ENCODE data around the gene RARG.

RARG gene

GRCh38 chr12:53231921-53232645, at the start of gene RARG:
Gene RARG, minus strand, starts transcription at chr12:53232209. Its CDS starts 4,664 bp downstream, at chr12:53227545.
- peak in 1 of 2 donors; percentile 66 for DNase-seq (ENCODE audit: low read depth in 2 of 2)

- DNase-seq (ENCODE audit: low read depth in 2 of 2), result no peak
These were observed 48.0 kb upstream of the RARG start for GRCh38 chr12:53279888-53280498.

DNA sequence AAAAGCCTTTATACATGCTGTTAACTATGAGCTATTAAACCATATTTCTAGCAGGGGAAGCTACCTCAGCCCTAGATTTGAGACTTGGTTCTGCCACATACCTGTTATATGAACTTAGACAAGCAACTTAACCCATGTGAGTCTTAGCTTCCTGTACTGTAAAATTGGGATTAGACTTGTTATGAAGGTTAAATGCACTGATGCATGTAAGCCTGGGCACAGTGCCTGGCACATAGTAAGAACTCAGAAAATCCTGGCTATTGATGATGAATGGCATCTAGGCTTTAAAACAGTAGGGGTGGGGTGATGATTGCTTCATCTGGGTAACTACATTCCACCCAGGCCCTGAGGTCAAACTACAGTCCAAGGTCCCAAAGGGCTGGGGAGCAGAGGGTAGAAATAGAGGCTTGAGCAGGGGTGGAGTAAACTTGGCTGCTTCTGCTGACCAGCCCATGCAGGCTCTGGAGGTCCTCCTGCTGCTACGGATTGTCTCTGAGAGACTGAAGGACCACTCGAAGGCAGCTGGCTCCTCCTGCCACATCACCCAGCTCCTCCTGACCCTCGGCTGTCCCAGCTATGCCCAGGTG, 47.4 kb upstream of the RARG start:
- DNase-seq (ENCODE audit: low read depth in 2 of 2), result no peak

GRCh38 chr12:53277981-53278380, 46.0 kb upstream of the RARG start:
- no peak for DNase-seq (ENCODE audit: low read depth in 2 of 2)

GRCh38 chr12:53276511-53276910, 44.5 kb upstream of the RARG start:
- no peak for DNase-seq (ENCODE audit: low read depth in 2 of 2)

GRCh38 chr12:53274445-53274844, 42.4 kb upstream of the RARG start:
- DNase-seq (ENCODE audit: low read depth in 2 of 2), result no peak

GRCh38 chr12:53268630-53269562, 36.9 kb upstream of the RARG start:
- no peak for DNase-seq (ENCODE audit: low read depth in 2 of 2)

GRCh38 chr12:53267999-53268629, 36.1 kb upstream of the RARG start, which contains the start of gene ESPL1:
Gene ESPL1, plus strand, starts transcription at chr12:53268299. Its CDS starts 468 bp downstream, at chr12:53268767.
- peak; percentile 67 to 73 for DNase-seq (ENCODE audit: low read depth in 2 of 2)

DNA sequence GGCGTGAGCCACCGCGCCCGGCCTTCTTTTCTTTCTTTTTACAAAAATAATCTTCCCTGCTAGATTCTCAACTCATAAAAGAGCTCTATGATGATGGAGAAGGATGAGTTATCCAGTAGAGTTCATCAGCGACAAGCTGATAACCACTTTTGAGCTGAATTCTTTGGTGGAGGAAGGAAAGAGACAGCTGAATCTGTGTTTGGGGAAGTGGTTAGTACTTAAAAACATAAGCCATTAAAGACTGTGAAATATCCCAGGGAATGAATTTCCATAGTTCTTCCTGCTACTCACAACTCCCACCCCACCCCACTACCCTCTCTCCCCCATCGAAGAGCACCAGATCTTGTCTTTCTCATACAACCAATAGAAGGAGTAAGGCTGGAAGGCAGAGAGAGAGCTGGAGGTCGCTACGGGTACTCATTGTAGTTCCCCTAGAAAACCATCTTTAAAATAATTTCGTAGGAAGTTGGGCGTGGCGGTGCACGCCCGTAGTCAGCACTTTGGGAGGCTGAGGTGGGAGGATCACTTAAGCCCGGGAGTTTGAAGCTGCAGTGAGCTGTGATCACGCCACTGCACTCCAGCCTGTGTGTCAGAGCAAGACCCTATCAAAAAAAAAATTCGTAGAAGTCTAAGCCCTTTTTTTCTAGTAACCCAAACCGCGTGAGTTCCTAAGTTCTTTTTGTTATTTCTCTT, 35.4 kb upstream of the RARG start:
- DNase-seq (ENCODE audit: low read depth in 2 of 2), result no peak

DNA sequence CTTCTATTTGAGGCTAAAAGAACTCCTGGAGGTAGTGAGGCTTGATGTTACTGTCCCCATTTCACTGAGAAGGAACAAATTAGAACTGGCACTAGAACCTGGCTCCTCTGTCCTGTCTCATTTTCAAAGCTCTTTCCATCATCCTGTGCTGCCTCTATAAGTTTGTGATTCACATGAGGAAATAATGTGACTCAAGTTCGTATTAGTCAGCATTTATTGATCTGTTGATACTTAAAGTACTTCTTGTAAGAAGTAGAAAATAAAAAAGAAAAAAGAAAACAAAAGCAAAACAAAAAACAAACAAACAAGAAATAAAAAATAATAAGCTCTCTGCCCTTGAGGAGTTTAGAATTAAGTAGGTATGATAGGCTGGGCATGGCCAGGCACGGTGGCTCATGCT, 33.8 kb upstream of the RARG start:
- DNase-seq (ENCODE audit: low read depth in 2 of 2), result no peak

DNA sequence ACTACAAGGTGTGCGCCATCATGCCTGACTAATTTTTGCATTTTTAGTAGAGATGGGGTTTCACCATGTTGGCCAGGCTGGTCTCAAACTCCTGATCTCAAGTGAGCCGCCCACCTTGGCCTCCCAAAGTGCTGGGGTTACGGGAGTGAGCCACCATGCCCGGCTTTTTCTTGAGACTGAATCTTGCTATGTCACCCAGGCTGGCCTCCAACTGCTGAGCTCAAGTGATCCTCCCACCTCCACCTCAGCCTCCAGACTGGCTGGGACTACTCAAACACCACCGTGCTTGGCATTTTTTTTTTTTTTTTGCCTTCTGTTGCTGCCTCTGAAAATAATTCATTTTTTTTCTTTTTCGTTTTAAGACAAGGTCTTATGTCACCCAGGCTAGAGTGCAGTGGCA, 27.9 kb upstream of the RARG start:
- DNase-seq (ENCODE audit: low read depth in 2 of 2), result no peak

DNA sequence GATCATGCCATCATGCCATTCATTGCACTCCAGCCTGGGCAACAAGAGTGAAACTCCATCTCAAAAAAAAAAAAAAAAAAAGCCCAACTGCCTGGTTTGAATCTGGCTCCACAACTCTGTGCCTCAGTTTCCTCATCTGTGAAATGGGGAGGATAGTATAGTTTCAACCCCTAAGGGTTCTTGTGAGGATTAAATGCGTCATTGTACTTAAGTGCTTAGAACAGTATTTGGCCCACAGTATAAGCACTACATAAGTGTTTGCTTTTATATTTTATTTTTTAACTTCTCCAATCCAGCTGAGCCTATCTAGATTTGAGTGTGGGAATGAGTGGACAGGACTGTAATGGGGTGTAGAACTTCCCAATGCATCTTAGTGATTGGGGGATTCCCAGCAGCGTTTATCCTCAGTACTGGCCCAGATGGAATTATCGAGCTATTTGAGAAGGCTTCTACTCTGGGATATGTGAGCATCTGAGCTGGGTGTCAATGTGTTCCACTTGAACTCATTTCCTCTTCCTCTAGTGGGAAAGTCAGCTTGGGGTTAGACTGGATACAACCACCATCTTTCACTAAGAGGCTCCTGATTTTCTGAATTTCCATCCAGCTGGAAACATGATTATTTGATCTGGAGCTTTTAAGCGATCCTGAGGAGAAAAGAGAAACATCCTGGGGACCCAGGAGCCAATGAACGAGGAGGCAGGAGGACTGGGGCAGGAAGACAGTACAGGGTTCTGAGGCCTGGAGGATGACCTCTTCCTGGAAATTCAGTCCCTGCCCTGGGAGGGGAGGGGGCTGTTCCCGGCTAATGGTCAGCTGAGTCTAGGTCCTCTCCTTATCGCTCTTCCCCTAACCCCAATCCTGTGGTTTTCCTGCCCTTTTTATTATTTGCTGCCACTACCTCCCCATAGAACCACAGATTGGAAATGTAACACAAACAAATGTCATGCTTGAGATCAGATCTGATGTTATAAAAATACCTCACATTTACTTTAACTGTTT, 26.8 kb upstream of the RARG start:
- DNase-seq (ENCODE audit: low read depth in 2 of 2), result no peak

DNA sequence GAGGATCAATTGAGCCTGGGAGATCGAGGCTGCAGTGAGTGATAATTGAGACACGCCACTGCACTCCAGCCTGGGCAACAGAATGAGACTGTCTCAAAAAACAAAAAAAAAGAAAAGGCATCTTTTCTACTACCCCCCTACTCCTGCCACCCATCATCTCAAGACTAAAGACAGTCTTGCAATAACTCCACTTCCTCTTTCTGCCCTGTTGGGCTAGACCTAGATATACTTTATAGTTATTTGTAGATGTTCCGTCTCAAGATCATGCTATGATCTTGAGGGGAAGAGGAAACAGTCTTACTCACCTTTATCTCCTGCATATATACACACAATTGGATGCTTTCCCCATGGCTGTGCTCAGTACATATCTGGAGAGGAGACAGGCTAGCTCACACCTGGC, 24.0 kb upstream of the RARG start:
- no peak for DNase-seq (ENCODE audit: low read depth in 2 of 2)

DNA sequence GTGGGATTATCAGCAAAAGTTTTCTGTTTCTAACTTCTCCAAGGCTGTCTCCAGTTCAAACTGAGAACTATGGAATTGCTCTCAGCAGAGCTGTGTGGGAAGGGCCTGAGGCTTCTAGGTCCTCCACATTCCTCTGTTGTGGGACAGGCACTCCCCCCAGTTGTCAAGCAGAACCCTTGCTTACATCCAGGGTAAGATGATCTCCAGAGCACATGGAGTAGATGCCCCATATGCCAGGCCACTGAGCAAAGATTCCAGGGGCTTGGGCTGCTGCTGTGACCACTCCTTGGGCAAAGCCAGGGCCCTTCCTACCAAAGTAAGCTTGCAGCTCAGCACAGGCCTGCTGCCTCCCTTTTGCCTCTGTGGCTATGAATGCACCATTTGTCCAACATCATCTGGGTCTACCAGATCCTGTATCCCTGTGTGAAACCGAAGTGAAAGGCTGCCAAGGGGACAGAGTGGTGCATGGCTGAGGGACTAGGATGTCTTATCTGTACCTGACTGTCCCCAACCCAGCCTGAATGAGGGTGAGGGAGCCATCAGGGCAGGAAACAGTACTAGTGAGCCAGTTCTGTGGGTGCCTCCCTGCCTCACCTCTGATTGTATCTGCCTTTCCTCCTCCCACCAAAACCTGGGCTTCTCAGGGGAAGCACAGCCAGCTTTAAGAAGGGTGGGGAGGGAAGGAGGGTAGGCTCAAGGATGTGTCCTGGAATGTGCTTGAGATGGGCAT, 23.0 kb upstream of the RARG start:
- DNase-seq (ENCODE audit: low read depth in 2 of 2), result no peak

DNA sequence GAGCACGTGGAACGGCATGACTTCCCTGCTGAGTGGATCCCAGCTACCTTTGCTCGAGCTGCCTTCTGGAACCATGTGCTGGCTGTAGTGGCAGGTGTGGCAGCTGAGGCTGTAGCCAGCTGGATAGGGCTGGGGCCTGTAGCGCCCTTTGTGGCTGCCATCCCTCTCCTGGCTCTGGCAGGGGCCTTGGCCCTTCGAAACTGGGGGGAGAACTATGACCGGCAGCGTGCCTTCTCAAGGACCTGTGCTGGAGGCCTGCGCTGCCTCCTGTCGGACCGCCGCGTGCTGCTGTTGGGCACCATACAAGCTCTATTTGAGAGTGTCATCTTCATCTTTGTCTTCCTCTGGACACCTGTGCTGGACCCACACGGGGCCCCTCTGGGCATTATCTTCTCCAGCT, 21.3 kb upstream of the RARG start:
- no peak for DNase-seq (ENCODE audit: low read depth in 2 of 2)

- no peak for DNase-seq (ENCODE audit: low read depth in 2 of 2)
These were observed 20.4 kb upstream of the RARG start for GRCh38 chr12:53252349-53252916.

DNA sequence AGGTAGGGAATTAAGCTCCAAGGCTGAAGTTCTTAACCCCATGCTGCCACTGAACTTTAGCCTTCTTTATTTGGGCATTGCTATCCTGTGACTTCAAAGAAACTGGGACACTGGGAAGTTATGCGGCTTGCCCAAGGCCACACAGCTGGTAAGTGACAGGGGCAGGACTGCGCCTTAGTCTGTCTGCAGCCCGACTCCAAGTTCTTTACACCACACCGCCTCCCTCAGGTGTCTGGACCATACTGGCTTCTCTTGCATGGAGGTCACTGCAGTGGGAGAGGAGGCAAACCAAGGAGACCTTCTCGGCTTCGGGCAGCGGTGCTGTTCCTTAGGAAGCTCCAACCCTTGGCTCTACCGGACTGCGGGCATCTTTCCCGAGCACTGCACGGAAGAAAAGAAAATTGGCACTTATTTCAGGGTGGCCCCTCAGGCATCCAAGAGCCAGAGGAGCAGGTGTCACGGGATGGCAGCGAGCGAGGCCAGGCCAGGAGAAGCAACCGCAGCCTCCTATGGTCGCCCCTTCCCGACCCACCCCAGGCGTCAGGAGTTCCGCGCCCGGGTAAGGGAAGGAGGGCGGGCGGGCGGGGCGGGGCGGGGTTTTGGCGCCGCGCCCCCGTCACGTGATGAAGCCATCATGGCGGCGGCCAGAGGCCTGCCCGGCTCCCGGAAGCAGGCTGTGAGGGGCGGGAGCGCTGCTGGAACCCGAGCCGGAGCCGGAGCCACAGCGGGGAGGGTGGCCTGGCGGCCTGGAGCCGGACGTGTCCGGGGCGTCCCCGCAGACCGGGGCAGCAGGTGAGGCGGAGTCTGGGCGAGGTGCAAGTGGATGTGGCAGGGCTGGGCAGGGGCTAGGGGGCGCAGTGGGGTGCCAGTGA, 19.7 kb upstream of the RARG start:
- DNase-seq (ENCODE audit: low read depth in 2 of 2), result peak in 1 of 2 donors; percentile 31

GRCh38 chr12:53245286-53245685, 13.3 kb upstream of the RARG start:
- DNase-seq (ENCODE audit: low read depth in 2 of 2), result no peak

All from activated CD8-positive, alpha-beta memory T cell treated with anti-CD3 and anti-CD28 coated beads for 4 hours (primary cell).